ENCODE measurements around the gene PSTPIP2.

Gene PSTPIP2

DNA sequence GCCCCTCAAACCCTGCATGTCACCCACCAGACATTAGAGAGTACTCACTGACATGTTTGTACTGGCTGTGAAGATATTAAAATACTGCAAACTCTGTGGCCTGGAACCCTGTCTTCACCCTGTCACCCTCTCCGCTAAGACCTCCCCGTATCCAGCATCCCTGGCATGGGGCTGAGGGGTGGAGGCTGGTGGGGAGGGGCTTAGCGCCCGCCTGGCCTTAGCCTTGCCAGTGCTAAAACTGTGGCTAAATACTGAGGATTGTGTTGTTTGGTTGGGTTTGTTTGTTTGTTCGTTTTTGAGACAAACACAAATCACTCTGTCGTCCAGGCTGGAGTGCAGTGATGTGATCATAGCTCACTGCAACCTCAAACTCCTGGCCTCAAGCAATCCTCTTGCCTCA lies 1.8 kb downstream of the PSTPIP2 start:
- DNase-seq (ENCODE audit: low read depth) = no peak
- no peak overlapping the region for H3K4me3 ChIP-seq (ENCODE audit: low read depth, low read length)
- TF ChIP-seq, protein P1, sequence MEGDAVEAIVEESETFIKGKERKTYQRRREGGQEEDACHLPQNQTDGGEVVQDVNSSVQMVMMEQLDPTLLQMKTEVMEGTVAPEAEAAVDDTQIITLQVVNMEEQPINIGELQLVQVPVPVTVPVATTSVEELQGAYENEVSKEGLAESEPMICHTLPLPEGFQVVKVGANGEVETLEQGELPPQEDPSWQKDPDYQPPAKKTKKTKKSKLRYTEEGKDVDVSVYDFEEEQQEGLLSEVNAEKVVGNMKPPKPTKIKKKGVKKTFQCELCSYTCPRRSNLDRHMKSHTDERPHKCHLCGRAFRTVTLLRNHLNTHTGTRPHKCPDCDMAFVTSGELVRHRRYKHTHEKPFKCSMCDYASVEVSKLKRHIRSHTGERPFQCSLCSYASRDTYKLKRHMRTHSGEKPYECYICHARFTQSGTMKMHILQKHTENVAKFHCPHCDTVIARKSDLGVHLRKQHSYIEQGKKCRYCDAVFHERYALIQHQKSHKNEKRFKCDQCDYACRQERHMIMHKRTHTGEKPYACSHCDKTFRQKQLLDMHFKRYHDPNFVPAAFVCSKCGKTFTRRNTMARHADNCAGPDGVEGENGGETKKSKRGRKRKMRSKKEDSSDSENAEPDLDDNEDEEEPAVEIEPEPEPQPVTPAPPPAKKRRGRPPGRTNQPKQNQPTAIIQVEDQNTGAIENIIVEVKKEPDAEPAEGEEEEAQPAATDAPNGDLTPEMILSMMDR (conservative IDR thresholded peaks at IDR 0.05; ENCODE audit: low read depth, low read length) = no peak

DNA sequence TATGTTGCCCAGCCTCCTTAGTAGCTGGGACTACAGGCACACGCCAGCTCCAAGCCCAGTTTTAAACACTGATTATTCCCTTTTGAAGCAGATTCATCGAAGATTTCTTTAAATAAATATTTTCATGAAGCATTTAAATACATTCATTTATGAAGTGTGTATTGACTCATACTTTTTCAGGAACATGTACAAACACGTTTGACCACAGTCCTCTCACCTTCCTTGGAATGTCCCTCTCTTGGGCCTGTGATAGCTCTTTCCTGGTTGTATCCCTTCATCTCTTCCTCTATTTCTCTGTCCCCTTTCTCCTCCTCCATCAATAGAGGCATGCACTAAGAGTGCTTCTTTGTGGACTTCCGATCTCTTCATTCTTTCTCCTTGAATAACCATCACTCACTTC lies 2.5 kb downstream of the PSTPIP2 start:
- TF ChIP-seq, protein P1 (conservative IDR thresholded peaks at IDR 0.05; ENCODE audit: low read depth, low read length) = no peak
- H3K4me3 ChIP-seq (ENCODE audit: low read depth, low read length) = no peak overlapping the region
- DNase-seq (ENCODE audit: low read depth) = no peak

DNA sequence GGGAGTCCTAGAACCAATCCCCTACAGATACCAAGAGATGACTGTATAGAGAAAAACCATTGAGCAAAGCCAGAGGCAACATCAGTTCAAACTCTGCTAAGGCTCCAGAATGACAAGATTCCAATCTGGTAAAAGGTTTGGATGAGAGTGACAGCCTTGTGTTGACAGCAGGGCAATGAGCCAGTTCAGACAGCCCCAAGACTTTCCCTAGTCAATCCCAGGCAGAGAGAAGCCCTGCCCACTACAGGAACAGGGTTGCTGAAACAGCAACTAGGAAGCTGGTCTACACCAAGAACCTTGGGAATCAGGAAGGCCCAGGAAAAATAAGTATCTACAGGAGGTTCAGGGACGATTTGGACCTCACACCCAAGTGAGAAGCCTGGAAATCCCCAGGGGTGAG lies 3.3 kb downstream of the PSTPIP2 start:
- H3K4me3 ChIP-seq (ENCODE audit: low read depth, low read length) = no peak overlapping the region
- TF ChIP-seq, protein P1 (conservative IDR thresholded peaks at IDR 0.05; ENCODE audit: low read depth, low read length) = no peak
- no peak for DNase-seq (ENCODE audit: low read depth)

DNA sequence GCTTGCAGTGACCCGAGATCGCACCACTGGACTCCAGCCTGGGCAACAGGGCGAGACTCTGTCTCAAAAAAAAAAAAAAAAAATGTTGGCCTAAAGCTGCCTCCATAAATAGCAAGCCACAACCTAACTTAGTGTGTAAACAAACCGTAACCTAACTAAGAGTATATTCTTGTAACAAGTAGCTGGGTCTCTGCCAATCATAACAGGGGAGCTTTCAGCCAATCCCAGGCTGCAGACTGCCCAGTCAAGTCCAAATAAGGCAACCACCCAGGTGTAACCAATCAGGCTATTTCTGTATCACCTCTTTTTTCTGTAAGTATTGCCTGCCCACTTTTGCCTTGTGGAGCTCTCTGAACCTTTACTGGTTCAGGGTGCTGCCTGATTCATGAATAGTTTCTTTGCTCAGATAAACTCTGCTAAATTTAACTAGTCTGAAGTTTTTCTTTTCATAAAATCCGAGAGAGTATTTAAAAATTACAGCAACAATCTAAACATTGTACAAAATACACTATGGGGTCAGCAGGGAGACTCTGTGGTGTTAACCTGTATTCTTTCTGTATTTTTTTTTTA lies 4.5 kb downstream of the PSTPIP2 start:
- TF ChIP-seq, protein P1 (conservative IDR thresholded peaks at IDR 0.05; ENCODE audit: low read depth, low read length) = no peak
- DNase-seq (ENCODE audit: low read depth) = peak; percentile 67
- H3K4me3 ChIP-seq (ENCODE audit: low read depth, low read length) = no peak overlapping the region

DNA sequence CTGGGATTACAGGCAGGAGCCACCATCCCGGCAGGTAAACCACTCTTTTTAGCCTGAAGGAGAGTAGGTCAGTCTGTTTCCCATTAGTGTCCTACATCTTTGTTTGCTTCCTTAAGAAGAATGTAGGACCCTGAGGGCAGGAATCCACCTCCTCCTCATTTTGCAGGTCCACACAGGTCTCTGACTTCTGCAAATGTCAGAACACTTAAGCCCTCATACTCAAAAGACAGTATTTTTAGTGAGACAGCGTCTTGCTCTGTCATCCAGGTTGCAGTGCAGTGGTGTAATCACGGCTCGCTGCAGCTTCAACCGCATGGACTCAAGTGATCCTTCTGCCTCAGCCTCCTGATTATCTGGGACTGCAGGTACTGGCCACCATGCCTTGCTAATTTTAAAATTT lies 9.3 kb downstream of the PSTPIP2 start:
- DNase-seq (ENCODE audit: low read depth) = no peak
- no peak overlapping the region for H3K4me3 ChIP-seq (ENCODE audit: low read depth, low read length)
- TF ChIP-seq, protein P1 (conservative IDR thresholded peaks at IDR 0.05; ENCODE audit: low read depth, low read length) = no peak

DNA sequence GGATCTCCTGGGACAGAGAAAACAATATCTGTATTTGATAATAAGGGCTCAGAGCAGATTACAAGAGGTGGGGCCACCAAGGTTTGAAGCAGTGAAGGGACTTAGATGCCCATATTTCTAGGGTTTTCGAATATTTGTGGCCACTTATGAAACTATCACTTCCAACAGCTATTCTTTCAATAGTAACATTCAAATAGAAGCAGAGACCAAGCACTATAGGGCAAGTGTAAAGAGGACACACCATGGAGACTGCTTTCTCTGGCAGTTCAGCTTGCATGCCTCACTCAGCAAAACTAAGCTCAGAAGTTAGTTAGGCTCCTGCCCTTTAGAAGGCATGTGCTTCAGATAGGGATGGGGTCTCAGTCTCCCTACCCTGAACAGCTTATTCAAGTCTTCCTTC lies 10.3 kb downstream of the PSTPIP2 start:
- no peak overlapping the region for H3K4me3 ChIP-seq (ENCODE audit: low read depth, low read length)
- TF ChIP-seq, protein P1 (conservative IDR thresholded peaks at IDR 0.05; ENCODE audit: low read depth, low read length) = no peak
- DNase-seq (ENCODE audit: low read depth) = no peak

DNA sequence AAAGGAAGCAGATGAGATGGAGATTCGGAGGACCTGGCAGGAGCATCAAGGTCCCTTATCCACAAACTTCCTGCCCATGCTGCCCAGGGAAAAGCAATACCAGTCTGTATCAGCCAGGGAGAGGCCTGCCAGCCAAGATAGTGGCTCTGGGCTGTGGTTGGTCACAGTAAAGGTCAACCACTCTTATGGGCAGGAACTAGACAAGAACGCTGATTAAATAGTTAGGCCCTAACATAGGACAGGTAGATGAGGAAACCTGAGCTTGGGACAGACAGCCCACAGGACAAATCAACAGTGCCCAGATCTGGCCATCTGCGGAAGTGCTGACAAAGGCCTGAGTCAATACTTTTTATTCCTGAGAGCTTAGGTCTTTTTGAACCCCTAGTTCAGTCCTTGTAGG lies 10.7 kb downstream of the PSTPIP2 start:
- no peak overlapping the region for H3K4me3 ChIP-seq (ENCODE audit: low read depth, low read length)
- TF ChIP-seq, protein P1 (conservative IDR thresholded peaks at IDR 0.05; ENCODE audit: low read depth, low read length) = no peak
- DNase-seq (ENCODE audit: low read depth) = no peak

All from choroid plexus epithelial cell (primary cell).